GM18951 (cell line): ENCODE measurements around the gene GJE1.
A peak's percentile ranks its signal among the peaks of the same experiment; 100 is the strongest.
"Not testable (repeated sequence)": the region's sequence is repeated elsewhere in the genome, so short reads cannot be mapped to it uniquely, and the experiment has no call there.

Source experiments
- POLR2A ChIP-seq: IDR thresholded peaks from 4 replicates; pipeline ENCODE4 v1.6.1; 2011; ENCODE audit warnings: mild to moderate bottlenecking; ENCODE audit not compliant: insufficient read length, insufficient read depth; ENCODE audit errors: extremely low read depth
- in situ Hi-C: fragments of 300-500 bp; cut with MboI; formaldehyde crosslinking; loops from one replicate; pipeline ENCODE4 v1.12.0; 2022; ENCODE audit warnings: low sequenced_read_pairs, mixed read lengths, inconsistent platforms; ENCODE audit not compliant: unreplicated experiment

Gene GJE1

DNA sequence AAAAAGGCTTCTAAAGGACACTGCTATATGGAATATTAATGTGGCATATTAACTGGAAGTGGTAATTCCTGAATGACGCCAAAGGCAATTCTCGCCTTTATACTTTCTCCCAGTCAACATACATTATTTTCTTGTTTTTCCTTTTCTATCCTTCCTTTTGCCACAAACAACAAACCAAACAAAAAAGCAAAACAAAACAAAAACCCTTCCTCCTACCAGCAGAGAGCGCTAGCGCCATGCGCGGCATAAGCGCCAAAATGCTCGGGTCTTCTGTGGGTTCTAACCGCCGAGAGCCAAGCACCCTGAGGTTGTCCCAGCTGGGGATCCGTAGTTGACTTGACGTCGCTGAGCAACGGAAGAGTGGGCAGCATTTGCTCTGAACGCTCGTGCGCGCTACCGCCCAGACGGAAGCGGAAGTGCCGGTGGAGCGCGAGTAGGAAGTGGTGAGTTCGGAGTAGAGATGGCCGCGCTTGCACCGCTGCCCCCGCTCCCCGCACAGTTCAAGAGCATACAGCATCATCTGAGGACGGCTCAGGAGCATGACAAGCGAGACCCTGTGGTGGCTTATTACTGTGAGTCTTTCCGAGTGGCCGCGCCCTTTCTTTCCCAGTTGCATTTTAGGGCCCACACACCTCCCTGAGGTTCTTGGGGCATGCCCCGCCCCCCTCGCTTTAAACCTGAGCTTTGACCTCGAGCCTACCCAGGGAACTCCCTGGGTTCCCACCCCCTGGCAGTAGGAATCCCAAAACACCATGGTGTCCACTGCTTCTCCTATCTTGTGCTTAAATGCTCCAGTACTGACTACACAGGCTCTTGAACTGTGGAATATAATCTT is 14.3 kb downstream of the GJE1 start, which contains the start of the genes NMBR and VTA1:
TSS of gene NMBR (minus strand) at position 295 of the 835 bp plus-strand sequence. CDS start 58,464 bp downstream, outside the sequence.
TSS of gene VTA1 (plus strand) at position 436 of the 835 bp plus-strand sequence. CDS start at position 461, 25 bp downstream.
- TF ChIP-seq POLR2A = peak; percentile 90
- in situ Hi-C loops = loop anchor here (25.0 kb wide), 1 partner anchor 240 kb away; no protein-coding TSS in a partner anchor

DNA sequence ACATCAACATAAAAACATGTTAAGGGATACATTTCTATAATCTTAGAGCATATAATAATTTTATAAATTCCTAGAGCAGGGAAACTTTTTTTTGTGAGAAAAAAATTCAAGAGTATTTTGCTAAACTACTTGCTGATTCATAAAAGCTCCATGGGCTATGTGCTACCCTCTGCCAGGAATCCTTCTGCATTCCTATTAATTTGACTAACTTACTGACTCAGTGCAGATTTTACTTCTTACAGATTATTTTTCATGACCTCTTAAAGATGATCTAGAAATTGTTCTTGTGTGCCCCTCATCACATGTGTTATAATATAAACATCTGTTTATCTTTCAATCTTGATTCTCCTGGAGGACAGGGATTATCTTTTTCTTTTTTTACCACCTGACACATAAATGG is 20.0 kb downstream of the GJE1 start:
- TF ChIP-seq POLR2A = no peak
- in situ Hi-C loops = no loop called here

DNA sequence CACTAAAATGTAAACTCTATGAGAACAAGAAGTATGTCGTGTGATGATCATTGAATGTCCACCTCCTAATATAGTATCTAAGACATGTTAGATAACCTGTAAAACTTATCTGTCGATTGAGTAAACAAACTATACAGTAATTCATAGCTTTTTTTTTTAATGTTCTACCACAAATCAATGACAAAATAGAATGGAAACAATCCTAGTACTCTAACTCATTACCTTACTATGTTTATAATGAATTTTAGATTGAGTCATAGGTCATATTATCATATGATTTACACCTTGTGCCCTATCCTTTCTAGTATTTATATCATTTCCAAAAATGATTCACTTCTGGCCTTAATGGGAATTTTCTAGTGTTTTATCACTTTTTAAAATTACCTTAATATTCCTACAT is 20.5 kb downstream of the GJE1 start:
- no peak for TF ChIP-seq POLR2A
- in situ Hi-C loops = no loop called here

DNA sequence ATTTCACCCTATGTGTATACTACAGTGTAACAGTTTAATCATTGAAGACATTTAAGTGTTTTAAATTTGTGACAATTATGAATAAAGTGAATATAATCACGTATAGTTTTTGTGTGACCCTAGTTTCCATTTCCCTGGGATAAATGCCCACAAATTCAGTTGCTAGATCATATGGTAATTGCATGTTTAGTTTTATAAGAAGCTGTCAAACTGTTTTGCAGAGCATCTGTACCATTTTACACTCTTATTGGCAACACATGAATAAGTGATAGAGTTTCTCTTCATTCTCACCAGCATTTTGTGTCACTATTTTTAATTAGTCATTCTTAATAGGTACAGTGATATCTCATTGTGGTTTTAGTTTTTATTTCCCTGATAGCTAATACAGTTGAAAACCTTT is 21.6 kb downstream of the GJE1 start:
- TF ChIP-seq POLR2A = no peak
- in situ Hi-C loops = no loop called here

DNA sequence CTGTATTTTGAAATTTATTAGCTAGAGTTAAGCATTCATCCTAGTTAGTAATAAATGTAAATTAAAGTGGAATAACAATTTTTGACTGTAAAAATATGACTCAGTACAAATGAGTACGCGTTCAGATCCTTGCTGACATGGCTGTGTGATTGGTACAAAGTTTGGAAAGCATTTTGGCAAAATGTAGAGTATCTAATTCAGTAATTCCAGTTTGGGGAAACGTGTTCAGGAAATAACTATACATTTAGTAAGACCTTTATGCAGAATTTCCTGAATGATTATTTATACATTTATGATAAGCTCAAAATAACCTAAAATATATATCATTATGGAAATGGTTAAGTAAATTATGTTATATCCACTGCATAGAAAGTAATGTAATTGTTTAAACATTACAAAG is 22.4 kb downstream of the GJE1 start:
- in situ Hi-C loops = no loop called here
- no peak for TF ChIP-seq POLR2A

DNA sequence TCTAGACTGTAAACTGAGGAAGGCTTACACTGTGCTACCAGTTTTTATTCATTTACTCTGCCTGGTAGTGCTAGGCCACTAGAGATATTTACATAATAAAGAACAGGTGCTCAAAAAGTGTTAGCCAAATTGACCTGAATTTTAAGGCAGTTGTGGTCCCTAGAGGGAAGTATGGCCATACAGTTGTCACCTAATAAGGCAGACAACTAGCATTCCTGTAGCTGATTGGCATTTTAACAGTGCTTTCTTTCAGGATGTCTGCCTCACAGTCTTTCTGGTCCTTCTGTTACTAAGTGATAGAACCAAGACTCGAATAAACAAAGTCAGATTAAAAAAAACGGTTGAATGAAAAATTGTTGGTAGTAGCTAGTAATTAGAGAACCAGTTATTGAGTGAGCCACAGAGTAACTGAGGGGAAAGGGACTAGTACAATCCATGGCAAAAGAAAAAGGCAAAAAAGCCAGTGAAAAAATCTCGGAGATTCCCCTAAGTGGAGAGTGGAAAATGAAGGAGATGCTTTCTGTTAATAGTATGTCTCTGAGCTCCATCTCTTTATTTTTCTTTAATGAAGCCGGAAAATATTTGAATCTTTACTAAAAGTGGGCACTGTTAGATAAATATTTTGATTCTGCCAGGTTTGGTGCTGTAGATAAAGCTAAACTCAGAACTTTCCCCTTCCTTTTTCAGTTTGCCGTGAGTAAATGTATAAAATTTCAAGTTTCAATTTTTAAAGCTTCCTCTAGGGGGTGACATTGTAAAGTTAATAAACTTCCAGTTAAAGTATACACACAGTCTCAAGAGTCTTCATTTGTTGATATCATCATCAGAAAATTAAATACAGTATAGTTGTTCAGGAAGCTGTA is 23.4 kb downstream of the GJE1 start:
- TF ChIP-seq POLR2A = no peak

DNA sequence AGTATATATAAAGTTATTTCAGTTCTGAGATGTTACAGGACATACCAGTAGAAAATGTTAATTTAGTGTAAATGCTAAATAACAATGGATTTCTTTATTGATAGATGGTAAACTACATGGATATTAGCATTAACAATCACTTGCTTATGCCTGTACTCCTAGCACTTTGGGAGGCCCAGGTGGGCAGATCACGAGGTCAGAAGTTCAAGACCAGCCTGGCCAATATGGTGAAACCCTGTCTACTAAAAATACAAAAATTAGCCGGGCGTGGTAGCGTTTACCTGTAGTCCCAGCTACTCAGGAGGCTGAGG is 24.0 kb downstream of the GJE1 start:
- in situ Hi-C loops = not testable (repeated sequence)

More for the DNA sequence above, 23.4 kb downstream of the GJE1 start:
- in situ Hi-C loops = no loop called here

DNA sequence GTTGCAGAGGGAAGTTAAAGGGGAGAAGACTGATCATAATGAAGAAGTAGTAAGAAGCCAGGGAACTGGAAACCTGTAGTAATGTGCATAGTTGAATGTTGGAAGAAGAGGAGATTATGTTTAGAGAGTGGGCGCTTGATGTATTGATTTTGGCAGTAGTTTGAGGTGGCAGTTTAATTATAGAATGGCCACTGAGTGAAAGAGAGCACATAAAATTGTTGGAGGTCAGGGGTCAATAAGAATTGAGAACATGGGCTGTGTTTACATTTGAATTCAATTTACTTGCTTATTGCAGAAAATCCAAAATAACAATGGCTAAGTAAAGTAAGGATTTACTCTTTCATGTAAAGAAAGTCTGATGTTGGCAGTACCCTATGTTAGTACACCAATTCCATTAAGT is 30.1 kb downstream of the GJE1 start:
- in situ Hi-C loops = no loop called here
- TF ChIP-seq POLR2A = no peak

DNA sequence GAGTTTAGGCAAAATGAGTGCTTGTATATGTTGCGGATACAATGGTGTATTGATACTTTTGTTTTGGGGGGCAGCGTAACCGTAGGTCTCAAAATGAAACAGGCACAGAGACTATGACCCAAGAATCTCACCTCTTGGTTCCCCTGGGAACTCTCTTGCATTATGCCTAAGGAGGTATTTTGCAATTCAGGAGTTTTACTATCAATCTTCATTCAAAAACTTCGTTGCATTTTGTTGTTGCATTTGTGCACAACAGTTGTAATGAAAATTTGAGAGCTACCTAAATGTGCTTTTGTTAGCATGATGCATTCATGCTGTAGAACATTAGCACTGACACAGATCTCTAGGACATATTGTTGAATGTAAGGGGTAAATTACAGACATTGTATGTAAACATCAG is 32.5 kb downstream of the GJE1 start:
- no peak for TF ChIP-seq POLR2A
- in situ Hi-C loops = no loop called here

DNA sequence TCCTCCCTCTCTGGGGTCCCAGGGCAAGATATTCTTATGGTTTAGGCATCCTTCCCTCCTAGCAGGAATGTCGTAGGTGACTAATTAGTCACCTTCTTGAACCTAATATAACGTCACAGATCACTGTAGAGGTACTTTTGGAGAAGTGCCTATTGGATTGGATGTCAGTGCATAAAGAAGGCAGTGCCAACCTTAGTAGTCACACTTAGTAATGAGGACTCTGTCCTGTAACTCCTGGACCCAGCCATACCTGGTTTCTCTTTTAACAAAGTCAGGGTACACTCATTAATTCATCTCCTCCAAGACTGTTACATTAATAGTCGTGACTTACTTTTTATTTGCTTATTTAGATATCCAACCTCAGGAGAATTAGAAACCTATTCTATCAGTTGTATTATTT is 34.3 kb downstream of the GJE1 start:
- in situ Hi-C loops = no loop called here

DNA sequence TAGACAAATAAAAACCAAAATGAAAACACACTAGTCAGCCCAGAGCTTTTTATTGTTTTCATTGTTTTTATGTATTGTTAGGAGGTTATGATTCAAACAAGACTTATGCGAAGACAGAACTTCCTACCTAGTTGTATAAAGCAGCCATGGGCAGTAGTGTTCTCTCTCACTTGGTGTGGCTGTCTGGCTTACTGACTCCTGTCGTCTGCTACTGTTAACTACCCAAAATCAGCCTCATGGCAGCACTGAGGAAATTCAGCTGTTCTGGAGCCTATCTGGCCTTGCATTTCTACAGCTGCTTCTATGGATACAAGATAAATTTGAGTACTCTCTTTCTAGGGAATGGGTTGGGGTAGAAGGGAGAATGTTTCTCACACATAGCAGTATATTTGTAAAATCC is 34.8 kb downstream of the GJE1 start:
- in situ Hi-C loops = no loop called here
- no peak for TF ChIP-seq POLR2A

More for the DNA sequence above, 34.3 kb downstream of the GJE1 start:
- no peak for TF ChIP-seq POLR2A

DNA sequence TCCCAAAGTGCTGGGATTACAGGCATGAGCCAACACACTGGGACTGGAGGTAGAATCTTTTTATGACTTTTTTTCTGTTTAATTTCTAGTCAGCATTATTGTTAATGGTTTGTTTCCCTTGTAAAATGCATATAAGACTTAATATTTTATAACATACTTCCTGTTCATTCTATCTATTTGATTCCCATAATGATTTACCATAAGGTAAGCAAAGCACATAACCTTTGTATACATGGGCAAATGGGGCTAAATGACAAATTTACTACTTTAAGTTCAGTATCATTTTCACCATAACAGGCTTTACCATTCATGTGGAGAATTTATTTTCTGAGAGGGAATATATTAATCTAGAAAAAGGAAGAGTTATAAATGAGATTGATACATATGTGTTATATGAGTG is 38.6 kb downstream of the GJE1 start:
- TF ChIP-seq POLR2A = no peak
- in situ Hi-C loops = no loop called here

DNA sequence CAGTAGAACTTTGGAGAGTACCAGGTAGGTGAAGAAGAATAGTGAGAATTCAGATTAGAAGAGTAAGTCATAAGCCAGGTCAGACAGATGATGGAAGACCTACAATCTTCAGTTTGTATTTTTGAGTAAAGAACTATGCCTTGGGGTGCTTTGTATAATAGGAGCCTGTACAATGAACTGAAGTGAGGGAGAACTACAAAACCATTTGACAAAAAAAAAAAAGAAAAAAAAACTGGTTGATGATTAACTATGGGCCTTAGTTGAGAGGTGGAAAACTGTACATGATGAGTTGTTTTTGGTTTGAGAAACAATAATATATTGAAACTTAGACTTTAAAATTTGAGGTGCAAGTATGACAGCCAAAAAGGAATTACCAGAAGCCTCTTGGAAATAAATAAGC is 40.0 kb downstream of the GJE1 start:
- in situ Hi-C loops = no loop called here
- TF ChIP-seq POLR2A = no peak

DNA sequence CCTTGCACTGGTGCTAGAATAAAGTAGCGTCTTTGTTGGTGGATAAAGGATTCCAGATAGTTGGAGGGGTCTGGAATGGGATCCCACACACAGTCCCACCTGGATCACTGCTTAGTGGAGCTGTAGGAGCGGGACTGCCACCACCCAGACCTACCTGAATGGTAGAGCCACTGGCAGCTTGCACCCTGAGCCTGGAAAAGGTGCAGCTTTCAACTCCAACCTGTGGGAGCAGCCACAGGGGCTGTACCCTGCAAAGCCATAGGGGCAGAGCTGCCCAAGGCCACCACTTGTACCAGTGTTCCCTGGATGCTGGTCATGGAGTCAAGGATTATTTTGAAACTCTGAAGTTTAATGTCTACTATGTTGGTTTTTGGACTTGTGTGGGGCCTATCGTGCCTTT is 41.3 kb downstream of the GJE1 start:
- no peak for TF ChIP-seq POLR2A
- in situ Hi-C loops = no loop called here
